Measurements from ENCODE around the gene TUT4. TPM values are rescaled to one million over a fixed set of nuclear protein-coding genes. Genes with fewer than 3 reads are reported as not detected.

The TUT4 gene
- total RNA-seq, 3 donors from 2014 or later: 44.2 to 85.3 (median 68.8) TPM

DNA sequence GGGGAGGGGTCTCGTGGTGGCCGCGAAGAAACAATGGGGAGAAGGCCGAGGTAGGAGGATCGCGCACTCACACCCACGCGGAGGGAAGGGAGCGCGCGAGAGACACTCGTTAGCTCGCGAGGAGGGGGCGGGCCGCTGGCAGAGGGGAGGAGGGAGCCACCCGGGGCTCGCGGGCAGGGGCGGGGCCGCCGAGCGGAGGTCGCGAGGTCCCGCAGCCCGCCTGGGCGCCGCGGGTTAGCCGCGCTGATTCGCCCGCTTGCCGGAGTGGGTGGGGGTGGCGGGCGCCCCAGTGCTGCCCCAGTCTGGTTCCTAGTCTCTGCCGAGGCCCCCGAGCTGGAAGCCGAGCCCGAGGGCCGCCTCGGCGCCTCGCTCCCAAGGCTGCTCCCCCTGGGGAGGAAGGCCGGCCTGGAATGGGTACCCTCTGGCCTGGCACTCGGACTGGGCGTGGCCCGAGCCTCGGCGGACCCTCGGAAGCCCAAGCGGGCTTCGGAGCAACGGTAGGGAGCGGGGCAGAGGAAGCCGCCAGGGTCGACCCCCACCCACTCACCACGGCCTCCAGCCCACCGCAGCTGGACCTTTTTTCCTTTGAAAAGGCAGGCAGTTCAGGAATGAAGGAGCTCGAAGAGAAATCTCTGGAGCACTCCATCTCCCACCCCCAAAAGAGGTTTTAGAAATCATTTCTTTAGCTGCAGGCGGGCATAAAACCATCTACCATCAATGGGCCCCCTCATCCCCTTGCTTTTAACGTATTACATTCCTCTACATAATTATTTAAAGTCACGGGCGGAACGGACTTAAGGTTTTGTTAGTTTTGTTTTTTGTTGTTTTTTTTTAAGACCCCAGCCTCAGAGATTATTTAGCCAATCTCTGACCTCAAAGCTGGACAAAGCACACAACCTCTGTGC is 722 bp upstream of the TUT4 start:
- peak overlapping the region; percentile 82 to 100 (median 98) for H3K4me3 ChIP-seq
- intact Hi-C loops (cut with DNase I; ENCODE audit: low total_unique reads): no loop called here
- no peaks in the 10 kb centered on the region for H3K27me3 ChIP-seq
- peak in 2 of 3 donors; percentile 17 to 46 for TF ChIP-seq POLR2AphosphoS5 (IDR thresholded peaks at IDR 0.05)
- no peak for TF ChIP-seq CTCF (IDR thresholded peaks at IDR 0.05)
- no peak for TF ChIP-seq POLR2A (IDR thresholded peaks at IDR 0.05)
- no peaks in the 10 kb centered on the region for H3K4me1 ChIP-seq
- peak overlapping the region; percentile 94 to 96 for H3K27ac ChIP-seq
- H3K36me3 ChIP-seq: no peaks in the 10 kb centered on the region
- peak; percentile 80 to 83 for DNase-seq (ENCODE audit: low spot score in 2 of 2)
- H3K9me3 ChIP-seq: no peaks in the 10 kb centered on the region

DNA sequence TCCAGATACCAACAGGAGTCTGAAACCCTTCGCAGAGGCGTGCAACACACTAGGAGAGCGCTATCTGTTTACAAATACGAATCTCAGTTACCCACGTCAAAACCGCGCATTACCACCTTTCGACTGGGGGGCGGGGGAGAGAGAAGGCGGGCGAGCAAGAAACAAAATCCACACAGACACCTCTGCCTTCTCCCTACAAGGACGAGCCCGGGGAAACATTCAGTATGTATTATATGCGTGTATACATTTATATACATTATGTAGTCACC is 722 bp downstream of the TUT4 start:
- intact Hi-C loops (cut with DNase I; ENCODE audit: low total_unique reads): no loop called here
- no peaks in the 10 kb centered on the region for H3K9me3 ChIP-seq
- peak in 1 of 2 donors; percentile 27 for DNase-seq (ENCODE audit: low spot score in 2 of 2)
- no peaks in the 10 kb centered on the region for H3K4me1 ChIP-seq
- peak in 1 of 3 donors; percentile 13 for TF ChIP-seq POLR2AphosphoS5 (IDR thresholded peaks at IDR 0.05)
- TF ChIP-seq POLR2A (IDR thresholded peaks at IDR 0.05): no peak
- peak overlapping the region; percentile 82 to 100 (median 98) for H3K4me3 ChIP-seq
- no peaks in the 10 kb centered on the region for H3K36me3 ChIP-seq
- no peaks in the 10 kb centered on the region for H3K27me3 ChIP-seq
- peak overlapping the region; percentile 94 to 96 for H3K27ac ChIP-seq

DNA sequence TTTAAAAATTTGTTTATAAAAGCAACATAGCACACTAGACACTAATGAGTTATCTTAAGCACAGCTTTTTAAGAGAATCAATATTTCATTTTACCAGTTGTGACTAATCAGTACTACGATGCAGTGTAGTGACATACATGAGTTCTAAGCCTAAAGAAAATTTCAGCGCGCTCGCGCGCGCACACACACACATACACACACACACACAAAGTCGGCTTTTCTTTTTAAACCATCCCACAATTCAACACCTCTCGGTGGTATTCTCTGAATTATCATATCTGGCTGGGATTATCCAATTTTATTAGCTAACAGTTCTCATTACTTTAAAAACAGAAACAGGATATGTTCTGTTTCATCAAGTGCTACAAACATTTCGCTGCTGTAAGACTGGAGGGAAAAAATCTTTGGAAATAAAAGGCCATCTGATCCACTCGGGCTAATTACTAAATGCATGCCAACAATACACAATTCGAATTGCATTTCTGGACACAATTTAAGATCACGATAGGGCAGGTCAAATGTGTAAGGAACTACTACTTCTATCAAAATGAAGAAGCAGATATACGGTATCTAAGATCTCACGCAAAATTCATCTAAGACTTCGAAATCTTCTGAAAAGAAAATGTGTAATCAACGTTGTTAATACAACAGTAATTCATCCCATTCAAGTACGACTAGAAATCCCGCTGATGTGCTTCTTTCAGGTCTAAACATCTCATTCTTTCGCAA is 1.2 kb downstream of the TUT4 start:
- Histone ChIP-seq H3K4me3 (peak overlapping the region; percentile 82 to 100 (median 98)), H3K9me3 (no peaks in the 10 kb centered on the region), H3K36me3 (no peaks in the 10 kb centered on the region), H3K4me1 (no peaks in the 10 kb centered on the region), H3K27me3 (no peaks in the 10 kb centered on the region), H3K27ac (peak overlapping the region; percentile 94 to 96)
- intact Hi-C loops (cut with DNase I; ENCODE audit: low total_unique reads): no loop called here
- no peak for DNase-seq (ENCODE audit: low spot score in 2 of 2)
- TF ChIP-seq CTCF (IDR thresholded peaks at IDR 0.05) (no peak), POLR2AphosphoS5 (IDR thresholded peaks at IDR 0.05) (no peak), POLR2A (IDR thresholded peaks at IDR 0.05) (no peak)

GRCh38 chr1:52550447-52550846 is 2.4 kb downstream of the TUT4 start:
- intact Hi-C loops (cut with DNase I; ENCODE audit: low total_unique reads): no loop called here
- Histone ChIP-seq H3K27me3 (no peaks in the 10 kb centered on the region), H3K4me3 (no peak overlapping the region), H3K36me3 (no peaks in the 10 kb centered on the region), H3K27ac (no peak overlapping the region), H3K9me3 (no peaks in the 10 kb centered on the region), H3K4me1 (no peaks in the 10 kb centered on the region)
- no peak for DNase-seq (ENCODE audit: low spot score in 2 of 2)
- TF ChIP-seq CTCF (IDR thresholded peaks at IDR 0.05) (no peak), POLR2AphosphoS5 (IDR thresholded peaks at IDR 0.05) (no peak), POLR2A (IDR thresholded peaks at IDR 0.05) (no peak)

DNA sequence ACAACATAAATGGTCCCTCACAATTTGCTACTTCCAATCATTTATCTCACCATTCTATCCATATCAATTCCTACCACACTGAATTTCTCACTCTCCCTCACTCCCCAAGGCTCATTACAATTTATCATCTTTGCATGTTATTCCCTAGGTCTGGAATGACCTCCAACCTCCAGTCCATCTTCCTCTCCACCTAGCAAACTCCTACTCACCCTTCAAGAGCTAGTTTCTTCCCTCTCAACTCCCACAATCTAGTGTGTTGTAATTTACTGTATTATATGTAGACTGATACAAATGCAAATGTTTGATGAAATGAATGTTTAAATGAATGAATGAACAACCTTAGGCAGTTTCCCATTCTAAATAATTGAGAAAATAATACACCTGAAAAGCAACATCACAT is 3.6 kb downstream of the TUT4 start:
- DNase-seq (ENCODE audit: low spot score in 2 of 2): no peak
- Histone ChIP-seq H3K9me3 (no peaks in the 10 kb centered on the region), H3K4me3 (no peak overlapping the region), H3K4me1 (no peaks in the 10 kb centered on the region), H3K36me3 (no peaks in the 10 kb centered on the region), H3K27ac (no peak overlapping the region), H3K27me3 (no peaks in the 10 kb centered on the region)
- TF ChIP-seq POLR2A (IDR thresholded peaks at IDR 0.05) (no peak), CTCF (IDR thresholded peaks at IDR 0.05) (no peak), POLR2AphosphoS5 (IDR thresholded peaks at IDR 0.05) (no peak)
- intact Hi-C loops (cut with DNase I; ENCODE audit: low total_unique reads): loop anchor here (5.0 kb wide), 1 partner anchor 692 kb away; no protein-coding TSS in a partner anchor

Measured in breast epithelium (tissue), 4 donors.